Measurements from ENCODE around the gene AGO1. TPM values are rescaled to one million over a fixed set of nuclear protein-coding genes. Genes with fewer than 3 reads are reported as not detected.

The AGO1 gene
- total RNA-seq, 4 donors from 2014 or later: 21.8 to 27.7 (median 25.4) TPM

DNA sequence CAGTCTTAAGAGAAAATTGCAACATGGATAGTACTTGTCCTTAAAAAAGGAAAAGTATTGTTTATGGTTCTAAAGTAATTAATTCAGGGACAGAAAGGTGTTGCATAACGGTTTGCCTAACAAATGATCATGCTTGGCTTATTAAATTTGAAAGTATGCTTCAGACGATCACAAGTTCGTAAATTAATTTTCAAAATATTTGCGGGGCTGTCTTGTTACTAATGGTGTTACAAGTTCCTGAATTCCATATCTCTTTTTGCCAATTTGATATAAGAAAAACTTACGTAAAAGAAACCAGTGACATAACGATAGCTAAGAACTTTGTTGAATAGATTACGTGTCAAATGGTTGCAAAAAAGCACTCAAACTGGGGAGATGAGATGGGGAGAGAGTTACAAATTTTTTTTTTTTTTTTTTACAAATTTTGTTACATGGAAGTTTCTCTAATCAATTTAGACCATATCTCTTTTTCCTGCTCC lies 49.2 kb downstream of the AGO1 start:
- Histone ChIP-seq H3K4me1 (peaks cover 15 to 23% of the 10 kb centered on the region in 2 donors), H3K9me3 (no peaks in the 10 kb centered on the region), H3K4me3 (replicated peaks in 1 of 3) (peak overlapping the region; percentile 55 to 77 (median 64)), H3K27ac (no peak overlapping the region), H3K36me3 (no peaks in the 10 kb centered on the region), H3K27me3 (no peaks in the 10 kb centered on the region)
- intact Hi-C loops (cut with DNase I): no loop called here
- TF ChIP-seq, protein P1, sequence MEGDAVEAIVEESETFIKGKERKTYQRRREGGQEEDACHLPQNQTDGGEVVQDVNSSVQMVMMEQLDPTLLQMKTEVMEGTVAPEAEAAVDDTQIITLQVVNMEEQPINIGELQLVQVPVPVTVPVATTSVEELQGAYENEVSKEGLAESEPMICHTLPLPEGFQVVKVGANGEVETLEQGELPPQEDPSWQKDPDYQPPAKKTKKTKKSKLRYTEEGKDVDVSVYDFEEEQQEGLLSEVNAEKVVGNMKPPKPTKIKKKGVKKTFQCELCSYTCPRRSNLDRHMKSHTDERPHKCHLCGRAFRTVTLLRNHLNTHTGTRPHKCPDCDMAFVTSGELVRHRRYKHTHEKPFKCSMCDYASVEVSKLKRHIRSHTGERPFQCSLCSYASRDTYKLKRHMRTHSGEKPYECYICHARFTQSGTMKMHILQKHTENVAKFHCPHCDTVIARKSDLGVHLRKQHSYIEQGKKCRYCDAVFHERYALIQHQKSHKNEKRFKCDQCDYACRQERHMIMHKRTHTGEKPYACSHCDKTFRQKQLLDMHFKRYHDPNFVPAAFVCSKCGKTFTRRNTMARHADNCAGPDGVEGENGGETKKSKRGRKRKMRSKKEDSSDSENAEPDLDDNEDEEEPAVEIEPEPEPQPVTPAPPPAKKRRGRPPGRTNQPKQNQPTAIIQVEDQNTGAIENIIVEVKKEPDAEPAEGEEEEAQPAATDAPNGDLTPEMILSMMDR (IDR thresholded peaks at IDR 0.05): no peak
- no peak for TF ChIP-seq POLR2A (IDR thresholded peaks at IDR 0.05)
- DNase-seq: no peak
- 52 to 61% methylated on average over 7 of the region's 7 CpGs for WGBS, 2 donors

DNA sequence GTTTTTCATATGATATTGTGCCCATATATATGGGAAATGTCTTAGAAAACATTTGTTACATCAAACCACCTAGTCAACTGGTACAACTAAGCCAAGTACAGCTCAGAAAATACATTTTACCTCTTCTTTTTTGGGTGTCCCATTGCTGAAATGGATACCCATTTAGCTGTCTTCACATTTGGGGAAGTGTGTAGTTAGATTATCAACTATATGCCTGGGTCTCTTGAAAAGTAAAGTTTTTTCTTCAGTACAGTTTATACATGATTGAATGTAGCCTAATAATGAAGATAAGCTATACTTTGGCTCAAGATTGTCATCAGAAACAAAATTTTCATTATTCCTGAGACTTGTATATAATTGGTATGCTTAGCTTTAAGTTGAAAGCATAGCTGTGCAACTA lies 49.9 kb downstream of the AGO1 start:
- Histone ChIP-seq H3K27me3 (no peaks in the 10 kb centered on the region), H3K9me3 (no peaks in the 10 kb centered on the region), H3K4me1 (peaks cover 15 to 23% of the 10 kb centered on the region in 2 donors), H3K4me3 (replicated peaks in 1 of 3) (no peak overlapping the region), H3K27ac (no peak overlapping the region), H3K36me3 (no peaks in the 10 kb centered on the region)
- DNase-seq: no peak
- intact Hi-C loops (cut with DNase I): no loop called here
- TF ChIP-seq POLR2A (IDR thresholded peaks at IDR 0.05): no peak
- TF ChIP-seq, protein P1 (IDR thresholded peaks at IDR 0.05): no peak

DNA sequence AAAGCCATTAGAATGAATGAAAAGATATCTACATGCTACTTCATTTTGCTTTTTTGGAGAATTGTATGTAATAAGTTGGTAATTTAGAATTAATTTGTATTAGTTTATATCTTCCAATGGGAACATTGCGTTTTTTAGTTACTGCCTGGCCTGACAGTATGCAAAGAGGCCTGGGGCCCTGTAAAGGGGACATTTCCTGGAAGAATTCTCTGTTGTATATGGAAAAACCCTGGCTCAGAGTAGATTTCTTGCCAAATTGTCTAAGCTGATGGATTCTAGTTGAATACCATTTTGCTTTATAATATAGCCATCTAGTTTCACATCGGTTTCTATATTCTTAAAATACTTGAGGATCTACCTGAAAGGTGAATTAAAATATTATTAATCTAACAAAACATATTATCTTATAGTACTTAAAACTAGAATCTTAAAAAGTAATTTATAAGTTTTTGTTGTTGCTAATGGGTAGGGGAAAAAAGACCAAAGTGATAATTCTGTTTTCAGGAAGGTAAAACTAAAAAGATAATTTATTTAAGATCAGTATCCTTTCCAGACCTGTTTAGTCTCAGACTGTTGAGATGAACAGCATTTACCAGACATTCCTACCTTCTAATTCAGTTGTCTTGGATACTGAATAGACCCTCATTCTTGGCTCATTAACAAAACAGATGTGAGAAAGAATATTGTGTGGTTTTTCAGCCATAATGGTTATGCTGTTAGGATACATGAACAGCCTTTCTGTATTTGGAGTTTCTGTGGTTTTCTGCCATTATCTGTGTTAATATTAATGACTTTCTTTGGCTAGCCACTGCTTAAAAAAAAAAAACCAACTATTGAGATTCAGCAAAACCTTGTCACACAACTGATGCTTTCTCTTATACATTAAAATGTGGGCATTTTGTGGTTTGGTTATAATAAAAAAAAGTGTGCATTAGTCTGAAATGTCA lies 52.7 kb downstream of the AGO1 start:
- no peak for DNase-seq
- TF ChIP-seq, protein P1 (IDR thresholded peaks at IDR 0.05): no peak
- no peak for TF ChIP-seq POLR2A (IDR thresholded peaks at IDR 0.05)
- H3K36me3 ChIP-seq: no peaks in the 10 kb centered on the region
- intact Hi-C loops (cut with DNase I): no loop called here
- no peaks in the 10 kb centered on the region for H3K9me3 ChIP-seq
- H3K4me1 ChIP-seq: peaks cover 11 to 18% of the 10 kb centered on the region in 2 donors
- H3K4me3 ChIP-seq (replicated peaks in 1 of 3): no peak overlapping the region
- no peaks in the 10 kb centered on the region for H3K27me3 ChIP-seq
- H3K27ac ChIP-seq: no peak overlapping the region
- 60 to 68% methylated on average over 2 of the region's 2 CpGs for whole genome bisulfite sequencing, 2 donors

DNA sequence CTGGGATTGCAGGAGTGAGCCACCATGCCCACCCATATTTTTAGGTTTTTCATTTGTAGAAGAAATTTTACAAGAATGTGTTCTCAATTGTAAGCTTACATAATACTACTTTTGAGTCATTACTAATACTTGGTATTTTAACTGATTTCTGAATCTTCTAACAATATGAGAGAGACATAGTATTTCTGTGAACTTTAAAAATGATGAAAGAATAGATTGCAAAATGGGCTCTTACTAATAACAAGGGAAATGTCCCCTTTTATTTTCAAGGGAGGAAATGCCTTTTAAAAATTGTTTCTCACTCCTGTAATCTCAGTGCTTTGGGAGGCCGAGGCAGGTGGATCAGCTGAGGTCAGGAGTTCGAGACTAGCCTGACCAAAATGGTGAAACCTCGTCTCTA lies 53.8 kb downstream of the AGO1 start:
- DNase-seq: no peak
- Histone ChIP-seq H3K4me3 (replicated peaks in 1 of 3) (no peak overlapping the region), H3K4me1 (peaks cover 9 to 20% of the 10 kb centered on the region in 2 donors), H3K27ac (no peak overlapping the region), H3K27me3 (no peaks in the 10 kb centered on the region), H3K36me3 (no peaks in the 10 kb centered on the region), H3K9me3 (no peaks in the 10 kb centered on the region)
- intact Hi-C loops (cut with DNase I): no loop called here
- 97 to 99% methylated on average over 3 of the region's 3 CpGs for WGBS, 2 donors
- TF ChIP-seq POLR2A (IDR thresholded peaks at IDR 0.05): no peak
- TF ChIP-seq, protein P1 (IDR thresholded peaks at IDR 0.05): no peak

DNA sequence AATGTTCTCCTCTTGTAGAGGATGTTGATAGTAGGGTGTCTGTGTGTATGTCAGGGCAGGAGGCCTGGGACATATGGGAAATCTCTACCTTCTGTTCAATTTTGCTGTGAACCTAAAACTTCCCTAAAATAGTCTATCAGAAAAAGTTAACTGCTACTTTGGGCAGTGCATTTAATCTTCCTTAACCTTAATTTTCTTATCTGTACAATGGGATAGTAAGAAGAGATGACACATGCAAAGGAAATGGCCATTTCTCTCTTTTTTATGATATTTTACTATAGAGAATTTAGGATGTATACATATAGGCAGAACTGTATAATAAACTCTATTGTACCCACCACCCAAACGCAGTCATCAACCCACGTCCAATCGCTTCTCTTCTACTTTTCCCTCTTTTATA lies 56.5 kb downstream of the AGO1 start:
- Histone ChIP-seq H3K4me1 (peaks cover 0 to 18% of the 10 kb centered on the region in 2 donors), H3K27ac (no peak overlapping the region), H3K27me3 (no peaks in the 10 kb centered on the region), H3K4me3 (replicated peaks in 1 of 3) (no peak overlapping the region), H3K36me3 (no peaks in the 10 kb centered on the region), H3K9me3 (no peaks in the 10 kb centered on the region)
- intact Hi-C loops (cut with DNase I): no loop called here
- DNase-seq: no peak
- 97 to 98% methylated on average over 3 of the region's 3 CpGs for WGBS, 2 donors
- TF ChIP-seq, protein P1 (IDR thresholded peaks at IDR 0.05): no peak
- no peak for TF ChIP-seq POLR2A (IDR thresholded peaks at IDR 0.05)
